Measurements from ENCODE around the gene TBC1D1. TPM values are rescaled to one million over a fixed set of nuclear protein-coding genes. Genes with fewer than 3 reads are reported as not detected.

TBC1D1 gene
- total and polyA plus RNA-seq, 2 of the 8 experiments (the other 6 are each of a cell fraction or from before 2014, with no cell fraction given): 96.9 to 162 TPM

GRCh38 chr4:37934609-37935008 is 43.7 kb downstream of the TBC1D1 start:
- Histone ChIP-seq H3K14ac (ENCODE audit: insufficient read length) (no peak overlapping the region), H2BK20ac (ENCODE audit: low read length) (no peak overlapping the region), H3K23me2 (ENCODE audit: low read depth, low read length) (no peaks in the 10 kb centered on the region), H3K79me1 (ENCODE audit: low read depth, low read length) (no peaks in the 10 kb centered on the region; the same call in 1 of the 2 replicates), H3K23ac (ENCODE audit: insufficient read length) (no peak overlapping the region), H3K56ac (replicated peaks; ENCODE audit: insufficient read length, low read depth, low read length) (no peak overlapping the region), H4K5ac (ENCODE audit: insufficient read length, low read depth, low read length) (no peak overlapping the region), H3K4ac (replicated peaks; ENCODE audit: insufficient read length, low read depth, low read length) (no peak overlapping the region), H2AK5ac (ENCODE audit: low read depth, low read length) (no peak overlapping the region), H2BK15ac (ENCODE audit: low read length) (no peak overlapping the region), H3K4me2 (ENCODE audit: insufficient read depth in 1 of 2, low read depth in 2 of 2, low read length in 2 of 2) (no peak overlapping the region), H2AFZ (ENCODE audit: low read length) (no peak overlapping the region), H3K27me3 (replicated peaks in 1 of 4; ENCODE audit: control insufficient read depth in 3 of 4, extremely low read depth in 1 of 4, insufficient read depth in 3 of 4, low read length in 3 of 4) (no peaks in the 10 kb centered on the region), H2BK12ac (ENCODE audit: low read depth, low read length) (no peak overlapping the region), H3K4me1 (replicated peaks in 1 of 4; ENCODE audit: control insufficient read depth in 3 of 4, insufficient read depth in 4 of 4, low read length in 3 of 4) (no peaks in the 10 kb centered on the region), H3K18ac (ENCODE audit: extremely low read depth, low read length) (no peak overlapping the region), H3K9me3 (ENCODE audit: insufficient read depth in 2 of 2, low read depth in 1 of 2, low read length in 1 of 2) (no peaks in the 10 kb centered on the region), H3K79me2 (ENCODE audit: control insufficient read depth in 1 of 2, insufficient read depth in 2 of 2, low read length in 2 of 2) (no peaks in the 10 kb centered on the region), H3K4me3 (ENCODE audit: extremely low read depth in 1 of 4, insufficient read depth in 2 of 4, low read depth in 3 of 4, low read length in 4 of 4) (no peak overlapping the region), H4K8ac (ENCODE audit: extremely low read depth, insufficient read depth, low read length) (no peak overlapping the region), H2BK120ac (replicated peaks; ENCODE audit: low read depth, low read length) (no peak overlapping the region), H4K20me1 (replicated peaks in 1 of 2; ENCODE audit: control insufficient read depth in 1 of 2, insufficient read depth in 2 of 2, low read length in 2 of 2) (no peaks in the 10 kb centered on the region), H3K27ac (ENCODE audit: low read depth, low read length) (no peak overlapping the region), H3K36me3 (ENCODE audit: control insufficient read depth in 2 of 4, insufficient read depth in 4 of 4, low read length in 3 of 4) (no peaks in the 10 kb centered on the region), H2BK5ac (ENCODE audit: low read depth, low read length) (no peak overlapping the region), H3K9ac (replicated peaks in 1 of 4; ENCODE audit: extremely low read depth in 1 of 4, low read depth in 3 of 4, low read length in 3 of 4) (no peak overlapping the region), H4K91ac (replicated peaks; ENCODE audit: insufficient read length, low read length) (no peak overlapping the region)
- ChIA-PET CTCF (ENCODE audit: partially characterized antibody) (interaction anchor here (1.3 to 1.4 kb wide), 2 partner anchors 26 to 33 kb away, joined by 3 read pairs; partner anchors contain the start of gene PTTG2), POLR2A (ENCODE audit: partially characterized antibody) (no interaction called here)
- FAIRE-seq (no peak), DNase-seq (ENCODE audit: low read depth in 1 of 2, low spot score in 2 of 2) (no peak)
- WGBS, 2 experiments (ENCODE audit: extremely low coverage in 1 of 2, insufficient coverage in 1 of 2, insufficient read length in 1 of 2, insufficient replicate concordance in 2 of 2, low coverage in 1 of 2, low lambda C conversion rate in 2 of 2, missing lambda C conversion rate in 1 of 2): 86% methylated on average over 3 of the region's 3 CpGs; no CpG with 5 or more reads in 1 of the 2 experiments
- TF ChIP-seq CHD2 (IDR thresholded peaks at IDR 0.05; ENCODE audit: low read length): no peak
- TF ChIP-seq NANOG (IDR thresholded peaks at IDR 0.05; ENCODE audit: insufficient read depth, low read depth, low read length, poor library complexity, severe bottlenecking): no peak
- no peak for TF ChIP-seq RNF2 (IDR thresholded peaks at IDR 0.05; ENCODE audit: borderline replicate concordance, low read depth, low read length, missing control alignments, poor library complexity, severe bottlenecking)
- no peak for TF ChIP-seq HDAC6 (IDR thresholded peaks at IDR 0.05; ENCODE audit: low read depth, low read length)
